GM19035 (cell line): ENCODE results near the gene CYB5B.
"Not testable (repeated sequence)": the region's sequence is repeated elsewhere in the genome, so short reads cannot be mapped to it uniquely, and the experiment has no call there.

Source experiments
- ATAC-seq: cut with Tn5 transposase; IDR thresholded peaks from one replicate; pipeline ENCODE4 v1.9.1; 2021; ENCODE audit not compliant: unreplicated experiment

Gene CYB5B

DNA sequence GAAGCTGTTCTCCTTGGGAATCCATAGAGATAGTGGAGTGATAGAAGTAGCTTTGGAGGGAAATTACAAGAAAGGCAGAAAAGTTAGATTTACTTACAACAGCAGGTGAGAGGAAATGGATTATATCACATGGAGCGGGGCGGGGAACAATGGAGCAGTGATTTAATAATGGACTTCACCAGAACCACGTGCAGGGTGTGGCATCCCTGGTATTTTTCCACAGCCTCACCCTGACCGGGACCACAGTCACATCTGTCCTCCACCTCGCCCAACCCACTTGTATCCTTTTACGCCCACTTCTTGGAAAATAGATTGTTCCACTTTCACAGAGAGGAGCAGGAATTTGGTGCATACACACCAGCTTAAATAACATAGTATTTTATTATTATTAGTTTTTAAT lies 15.9 kb upstream of the CYB5B start:
- no peak for ATAC-seq

DNA sequence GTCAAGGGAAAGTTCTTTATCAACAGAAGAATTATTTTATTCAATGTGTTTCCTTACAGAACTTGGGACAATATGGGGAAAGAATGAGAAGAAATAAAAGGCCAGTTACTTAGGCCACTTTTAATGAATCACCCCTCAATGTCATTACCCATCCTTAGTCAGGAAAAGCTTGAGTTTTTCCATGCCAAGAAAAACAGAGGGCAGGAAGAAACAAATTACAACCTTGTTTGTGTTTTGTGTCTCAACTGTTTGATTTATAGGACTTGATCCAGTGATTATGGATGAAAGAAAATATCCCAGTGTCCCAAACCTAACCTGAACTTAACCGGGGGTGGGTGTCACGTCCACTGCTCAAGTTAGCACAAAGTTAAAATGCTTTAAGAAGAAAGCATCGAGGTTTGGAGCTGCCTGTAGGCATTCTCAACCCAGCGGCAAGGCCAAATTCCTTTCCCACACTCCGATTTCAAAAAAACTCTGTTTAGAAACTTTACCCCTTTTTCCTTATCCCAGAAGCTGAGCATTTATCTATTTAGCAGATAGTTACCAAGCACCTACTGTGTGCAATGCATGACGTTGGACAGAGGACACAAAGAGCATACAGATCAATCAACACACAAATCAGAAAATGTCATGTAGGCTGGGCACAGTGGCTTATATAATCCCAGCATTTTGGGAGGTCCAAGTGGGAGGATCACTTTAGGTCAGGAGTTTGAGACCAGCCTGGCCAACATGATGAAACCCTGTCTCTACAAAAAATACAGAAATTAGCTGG lies 14.0 kb upstream of the CYB5B start:
- no peak for ATAC-seq

DNA sequence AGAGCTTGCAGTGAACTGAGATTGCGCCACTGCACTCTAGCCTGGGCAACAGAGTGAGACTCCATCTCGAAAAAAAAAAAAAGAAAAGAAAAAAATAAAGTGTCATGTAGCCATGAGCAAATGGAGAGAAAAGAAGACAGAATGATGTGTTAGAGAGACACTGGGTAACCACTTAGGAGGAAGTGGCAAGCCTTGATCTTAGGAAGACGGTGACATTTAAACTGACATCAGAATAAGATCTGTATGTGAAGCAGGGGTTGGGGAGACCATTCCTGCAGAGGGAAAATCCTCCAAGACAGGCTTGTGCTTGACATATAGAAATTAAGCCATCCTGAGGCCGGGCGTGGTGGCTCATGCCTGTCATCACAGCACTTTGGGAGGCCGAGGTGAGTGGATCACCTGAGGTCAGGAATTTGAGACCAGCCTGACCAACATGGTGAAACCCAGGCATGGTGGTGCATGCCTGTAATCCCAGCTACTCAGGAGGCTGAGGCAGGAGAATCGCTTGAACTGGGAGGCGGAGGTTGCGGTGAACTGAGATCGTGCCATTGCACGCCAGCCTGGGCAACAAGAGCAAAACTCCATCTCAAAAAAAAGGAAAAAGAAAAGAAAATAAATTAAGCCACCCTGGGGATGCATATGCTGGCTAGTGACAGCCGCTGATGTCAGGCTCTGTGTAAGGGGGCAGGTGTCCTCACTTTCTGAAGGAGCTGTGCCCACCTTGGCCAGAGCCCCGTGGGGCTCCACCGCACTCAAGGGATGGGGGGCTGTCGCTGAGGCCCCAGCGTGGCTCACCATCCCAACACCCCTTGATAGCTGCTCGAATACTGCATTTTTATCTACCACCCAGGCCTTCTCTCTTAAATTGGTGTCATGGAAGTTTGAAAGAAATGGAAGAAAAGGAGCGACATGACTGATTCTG lies 13.1 kb upstream of the CYB5B start:
- no peak for ATAC-seq

DNA sequence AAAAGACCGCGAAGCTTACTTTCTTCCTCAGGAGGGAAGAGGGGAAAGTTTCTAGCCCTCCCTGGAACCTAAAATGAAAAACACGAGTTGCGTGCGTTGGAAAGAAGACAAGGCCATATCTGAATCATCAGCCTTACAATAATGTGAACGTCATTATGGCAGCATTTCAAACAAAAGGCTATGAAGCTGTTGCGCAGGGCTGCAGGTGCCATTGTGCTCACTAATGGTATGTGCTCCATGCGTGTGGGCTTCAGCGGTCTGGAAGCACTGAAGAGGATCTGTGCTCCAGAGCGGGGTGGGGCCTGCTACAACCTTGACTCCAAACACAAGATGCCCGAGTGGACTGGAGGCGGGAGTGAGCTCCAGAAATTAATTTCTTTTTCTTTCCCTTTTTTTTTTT lies 12.1 kb upstream of the CYB5B start:
- ATAC-seq = no peak

DNA sequence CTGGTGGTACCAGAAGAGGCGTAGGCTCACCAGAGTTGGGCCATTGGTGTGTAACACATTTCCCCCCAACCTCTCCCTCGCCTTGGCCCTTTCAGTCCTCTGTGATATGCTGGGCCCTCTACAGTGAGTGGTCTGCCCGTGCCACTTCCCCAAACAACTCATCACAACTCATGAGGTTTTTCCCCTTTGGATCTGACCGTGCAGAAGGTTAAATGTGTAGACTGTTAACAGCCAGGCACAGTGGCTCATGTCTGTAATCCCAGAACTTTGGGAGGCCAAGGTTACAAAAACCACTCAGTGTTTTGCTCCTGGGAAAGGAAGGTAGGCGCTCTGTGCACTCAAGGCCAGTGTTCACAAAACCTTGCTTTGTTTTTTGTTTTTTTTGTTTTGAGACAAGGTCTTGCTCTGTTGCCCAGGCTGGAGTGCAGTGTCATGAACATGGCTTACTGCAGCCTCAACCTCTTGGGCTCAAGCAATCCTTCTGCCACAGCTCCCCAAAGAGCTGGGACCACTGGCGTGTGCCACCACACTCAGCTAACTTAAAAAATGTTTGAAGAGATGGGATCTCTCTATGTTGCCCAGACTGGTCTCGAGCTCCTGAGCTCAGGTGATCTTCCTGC lies 11.3 kb upstream of the CYB5B start:
- ATAC-seq = no peak

DNA sequence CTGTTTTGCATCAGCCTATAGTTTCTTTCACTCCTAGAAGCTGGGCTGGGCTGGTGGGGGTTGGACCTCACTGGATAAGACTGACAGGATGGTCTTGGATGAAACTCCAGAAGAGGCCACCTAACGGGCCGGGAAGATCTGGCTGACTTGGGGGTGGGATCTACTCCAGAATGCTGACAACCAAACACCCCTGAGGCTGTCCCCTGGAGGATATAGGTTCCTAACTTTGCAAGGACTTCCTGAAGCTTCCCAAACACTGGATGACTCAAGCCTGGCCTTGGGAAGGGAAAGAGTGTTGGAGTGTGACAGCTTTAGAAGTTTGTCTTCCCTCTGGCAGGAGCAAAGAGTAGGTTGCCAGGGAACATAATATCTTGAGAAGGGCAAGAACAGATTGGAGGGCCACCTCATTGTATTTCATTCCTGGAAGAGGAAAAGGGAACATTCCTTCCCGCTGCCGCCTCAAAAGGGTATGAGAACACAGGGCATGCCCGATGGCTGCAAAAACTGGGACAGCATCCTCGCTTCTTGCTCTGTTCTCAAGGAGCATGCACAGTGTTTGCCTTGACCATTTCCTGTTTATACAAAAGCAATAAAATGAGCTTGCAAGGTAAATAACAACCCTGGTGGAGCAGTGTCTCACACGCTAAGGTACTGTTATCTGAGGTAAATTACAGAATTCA lies 6.8 kb upstream of the CYB5B start:
- no peak for ATAC-seq

DNA sequence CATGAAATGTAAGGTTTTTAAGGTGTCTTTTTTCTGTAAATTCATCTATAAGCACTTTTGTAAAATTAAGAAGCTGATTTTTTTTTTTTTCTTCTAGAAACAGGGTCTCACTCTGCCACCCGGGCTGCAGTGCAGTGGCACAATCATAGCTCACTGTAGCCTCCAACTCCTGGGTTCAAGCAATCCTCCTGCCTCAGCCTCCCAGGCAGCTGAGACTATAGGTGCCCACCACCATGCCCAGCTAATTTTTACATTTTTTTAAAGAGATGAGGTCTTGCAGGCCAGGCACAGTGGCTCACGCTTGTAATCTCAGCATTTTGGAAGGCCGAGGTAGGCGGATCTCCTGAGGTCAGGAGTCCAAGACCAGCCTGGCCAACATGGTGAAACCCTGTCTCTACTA lies 4.5 kb upstream of the CYB5B start:
- ATAC-seq = no peak

DNA sequence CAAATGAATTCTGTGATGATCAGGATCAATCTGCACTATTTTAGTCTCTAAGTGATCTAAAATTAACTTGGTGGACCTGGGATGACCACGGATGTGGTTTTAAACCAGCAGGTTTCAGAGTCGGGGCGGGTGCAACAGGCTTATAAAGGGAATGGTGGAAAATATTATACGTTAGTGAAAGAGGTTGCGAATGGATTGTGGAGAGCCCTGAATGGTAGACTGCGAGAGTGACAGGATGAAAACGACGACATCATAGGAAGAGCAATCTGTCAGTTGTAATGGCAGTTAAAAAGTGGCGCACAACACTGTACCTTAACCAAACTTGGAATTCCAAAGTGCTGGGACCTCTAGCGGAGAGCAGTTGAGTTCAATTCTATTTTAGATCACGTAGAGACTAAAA lies 1.2 kb upstream of the CYB5B start:
- ATAC-seq = no peak

DNA sequence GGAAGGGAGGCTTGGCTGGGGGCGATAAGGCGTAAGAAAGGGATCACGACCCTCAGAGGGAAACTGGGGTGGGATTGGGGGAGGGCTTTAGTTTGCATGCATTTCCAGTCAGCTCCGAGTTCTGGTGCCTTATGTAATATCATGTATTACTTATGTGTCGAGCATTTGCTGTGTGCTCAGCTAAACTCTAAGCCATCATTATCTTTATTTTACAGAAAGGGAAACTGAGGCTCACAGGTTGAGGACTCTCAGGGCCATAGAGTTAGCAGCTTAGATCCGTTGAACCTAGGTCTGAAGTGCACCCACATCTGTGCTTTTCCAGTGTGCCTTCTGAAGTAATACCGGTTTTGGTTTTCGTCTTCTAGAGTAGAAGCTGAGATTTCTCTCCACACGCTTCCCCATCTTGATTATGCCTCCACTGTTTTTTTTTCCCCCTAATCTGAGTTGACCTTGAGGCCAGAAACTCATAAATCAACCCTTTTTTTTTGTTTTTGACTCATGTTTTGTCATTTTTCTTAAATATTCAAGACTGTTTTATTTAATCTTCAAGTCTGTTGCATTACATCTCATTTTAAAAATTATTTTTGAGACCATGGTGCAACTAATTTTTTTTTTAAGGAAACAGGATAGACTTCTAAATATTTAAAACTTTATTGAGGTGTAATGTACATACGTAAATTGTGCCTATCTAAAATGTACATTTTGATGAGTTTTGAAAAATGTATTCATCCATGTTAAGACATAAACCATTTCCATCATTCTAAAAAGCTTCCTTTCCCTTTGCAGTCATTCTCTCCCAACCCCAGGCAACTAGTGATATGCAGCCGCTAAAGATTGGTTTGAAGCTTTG lies 741 bp downstream of the CYB5B start:
- ATAC-seq = peak; percentile 8

DNA sequence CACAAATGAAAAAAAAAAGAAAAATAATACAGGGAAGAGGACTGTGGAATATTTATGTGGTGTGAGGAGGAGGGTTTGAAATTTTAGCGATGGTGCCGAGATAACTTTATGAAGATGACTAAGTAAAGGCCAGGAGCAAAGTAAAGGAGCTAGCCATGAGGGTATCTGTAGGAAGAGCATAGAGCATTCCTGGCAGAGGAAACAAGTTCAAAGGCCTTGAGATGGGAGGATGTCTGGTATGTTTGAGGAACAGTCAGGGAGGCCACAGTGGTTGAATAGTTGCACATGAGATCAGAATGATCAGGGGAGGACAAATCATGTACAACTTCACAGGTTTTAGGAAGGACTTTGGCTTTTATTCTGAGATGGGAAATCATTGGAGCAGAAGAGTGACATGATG lies 4.2 kb downstream of the CYB5B start:
- ATAC-seq = no peak

DNA sequence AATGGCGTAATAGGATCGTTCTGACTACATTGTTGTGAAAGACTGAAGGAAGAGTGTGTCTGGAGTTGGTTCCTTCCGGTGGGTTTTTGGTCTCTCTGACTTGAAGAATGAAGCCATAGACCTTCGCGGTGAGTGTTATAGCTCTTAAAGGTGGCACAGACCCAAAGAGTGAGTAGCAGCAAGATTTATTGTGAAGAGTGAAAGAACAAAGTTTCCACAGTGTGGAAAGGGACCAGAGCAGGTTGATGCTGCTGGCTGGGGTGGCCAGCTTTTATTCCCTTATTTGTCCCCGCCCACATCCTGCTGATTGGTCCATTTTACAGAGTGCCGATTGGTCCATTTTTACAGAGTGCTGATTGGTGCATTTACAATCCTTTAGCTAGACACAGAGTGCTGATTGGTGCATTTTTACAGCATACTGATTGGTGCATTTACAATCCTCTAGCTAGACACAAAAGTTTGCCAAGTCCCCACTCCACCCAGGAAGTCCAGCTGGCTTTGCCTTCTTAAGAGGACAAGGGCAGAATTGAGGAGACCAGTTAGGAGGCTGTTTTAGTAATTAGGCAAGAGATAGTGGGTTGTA lies 4.7 kb downstream of the CYB5B start:
- ATAC-seq = not testable (repeated sequence)

DNA sequence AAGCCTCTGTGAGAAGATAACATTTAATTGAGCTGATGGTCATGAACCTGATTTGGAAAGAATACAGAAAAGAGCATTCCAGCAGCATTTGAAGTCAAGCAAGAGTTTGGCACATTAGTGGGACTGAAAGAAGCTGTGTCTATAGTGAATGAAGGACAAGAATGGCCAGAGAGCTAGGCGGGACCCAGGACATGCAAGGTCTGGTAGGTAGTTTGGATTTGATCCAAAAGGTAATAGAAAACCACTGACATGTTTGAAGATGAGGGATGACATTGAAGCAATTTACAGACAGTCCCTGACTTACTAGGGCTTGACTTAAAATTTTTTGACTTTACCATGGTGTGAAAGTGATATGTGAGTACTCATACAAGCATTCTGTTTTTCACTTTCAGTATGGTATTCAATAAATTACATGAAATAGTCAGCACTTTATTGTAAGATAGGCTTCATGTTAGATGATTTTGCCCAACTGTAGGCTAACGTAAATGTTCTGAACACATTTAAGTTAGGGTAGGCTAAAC lies 7.6 kb downstream of the CYB5B start:
- no peak for ATAC-seq

DNA sequence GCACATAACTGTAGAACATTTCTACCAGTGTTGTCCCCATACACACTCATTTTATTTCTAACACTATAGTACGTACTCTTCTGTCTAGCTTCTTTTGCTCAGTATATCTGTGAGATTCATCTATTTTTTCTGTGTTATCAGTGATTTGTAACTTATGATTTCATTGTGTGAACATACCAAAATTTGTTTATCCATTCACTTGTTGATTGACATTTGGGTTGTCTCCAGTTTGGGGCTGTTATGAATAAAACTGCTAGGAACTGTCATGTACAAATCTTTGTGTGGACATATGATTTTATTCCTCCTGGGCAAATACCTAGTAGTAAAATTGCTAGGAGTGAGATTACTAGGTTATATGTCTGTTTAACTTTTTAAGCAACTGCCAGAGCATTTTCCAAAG lies 9.6 kb downstream of the CYB5B start:
- ATAC-seq = no peak

DNA sequence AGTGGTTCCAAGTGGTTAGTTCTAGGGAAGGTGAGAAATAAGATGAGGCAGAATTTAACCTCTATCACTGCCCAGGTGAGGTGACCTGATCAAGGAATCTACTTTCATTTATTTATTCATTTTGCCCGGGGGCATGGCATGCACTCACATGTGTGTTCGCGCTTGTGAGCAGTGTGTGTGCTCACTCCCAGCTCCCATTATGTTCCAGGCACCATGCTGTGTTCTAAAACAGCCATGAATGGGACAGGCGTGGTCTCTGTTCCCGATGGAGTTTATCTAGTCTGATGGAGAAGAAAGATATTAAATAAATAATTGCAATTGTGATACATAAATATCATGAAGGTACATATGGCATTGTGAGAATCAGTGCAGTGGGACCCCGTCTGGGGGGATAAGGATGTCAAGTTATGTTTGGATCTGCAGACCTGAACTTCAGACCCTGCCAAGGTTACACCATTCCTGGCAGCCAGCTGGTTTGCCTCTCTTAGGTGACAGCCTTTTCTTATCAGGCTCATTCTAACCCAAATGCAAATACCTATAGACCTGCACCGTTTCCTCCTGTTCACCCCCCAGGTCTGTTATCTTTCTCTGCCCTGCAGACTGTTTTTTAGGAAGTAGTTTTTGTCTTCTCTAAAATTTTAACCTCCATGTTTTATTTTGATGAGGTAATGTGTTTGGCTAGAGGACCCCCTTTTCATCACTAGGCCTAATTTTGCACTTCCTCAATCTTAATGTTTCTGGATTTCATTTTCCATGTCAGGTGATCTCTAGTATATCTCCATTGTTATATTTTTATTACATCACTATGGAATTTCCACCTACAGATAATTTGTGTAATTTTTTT lies 11.8 kb downstream of the CYB5B start:
- no peak for ATAC-seq

DNA sequence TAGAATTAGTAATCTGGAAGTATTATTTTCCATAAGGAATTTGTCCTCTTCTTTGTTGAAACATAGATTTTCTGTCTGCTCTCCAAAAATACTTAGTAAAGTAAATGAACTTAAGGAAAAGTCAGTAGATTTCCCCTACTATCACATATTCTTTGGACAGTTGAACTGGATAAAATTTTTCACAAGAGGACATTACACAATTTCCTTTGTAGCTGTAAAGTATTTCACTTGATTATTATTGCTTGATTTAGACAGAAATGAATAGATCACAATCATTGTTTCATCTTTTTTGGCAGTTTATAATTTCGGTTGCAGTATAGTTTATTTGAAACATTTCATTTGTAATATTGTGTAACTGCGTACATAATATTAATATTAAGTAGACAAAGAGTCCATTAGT lies 12.5 kb downstream of the CYB5B start:
- ATAC-seq = no peak

DNA sequence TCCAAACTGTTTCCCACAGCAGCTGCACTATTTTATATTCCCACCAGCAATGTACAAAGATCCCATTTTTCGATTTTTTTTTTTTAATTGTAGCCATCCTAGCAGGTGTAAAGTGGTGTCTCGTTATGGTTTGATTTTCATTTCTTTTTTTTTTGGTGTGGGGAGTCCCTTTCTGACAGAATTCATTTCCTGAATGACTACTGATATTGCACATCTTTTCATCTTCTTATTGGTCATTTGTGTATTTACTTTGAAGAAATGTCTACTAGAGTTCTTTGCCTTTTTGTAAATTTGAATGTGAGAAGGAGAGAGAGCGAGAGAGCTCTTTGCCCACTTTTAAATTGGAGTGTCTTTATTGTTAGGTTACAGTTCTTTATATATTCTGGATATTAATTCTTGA lies 14.0 kb downstream of the CYB5B start:
- ATAC-seq = no peak

DNA sequence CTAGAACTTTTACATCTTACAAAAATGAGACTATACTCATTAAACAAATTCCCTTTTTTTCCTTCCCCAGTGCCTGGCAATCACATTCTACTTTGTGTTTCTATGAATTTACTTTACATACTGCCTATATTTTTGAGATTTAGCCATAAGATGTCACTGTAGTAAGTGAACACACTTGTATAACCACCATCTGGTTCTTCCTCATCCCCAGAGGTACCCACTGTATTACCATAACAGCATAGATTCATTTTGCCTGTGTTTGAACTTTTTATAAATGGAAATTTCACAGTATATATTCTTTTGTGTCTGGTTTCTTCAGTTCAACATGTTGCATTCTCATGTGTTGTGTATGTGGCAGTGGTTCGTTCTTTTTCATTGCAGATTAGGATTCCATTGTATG lies 15.8 kb downstream of the CYB5B start:
- no peak for ATAC-seq

DNA sequence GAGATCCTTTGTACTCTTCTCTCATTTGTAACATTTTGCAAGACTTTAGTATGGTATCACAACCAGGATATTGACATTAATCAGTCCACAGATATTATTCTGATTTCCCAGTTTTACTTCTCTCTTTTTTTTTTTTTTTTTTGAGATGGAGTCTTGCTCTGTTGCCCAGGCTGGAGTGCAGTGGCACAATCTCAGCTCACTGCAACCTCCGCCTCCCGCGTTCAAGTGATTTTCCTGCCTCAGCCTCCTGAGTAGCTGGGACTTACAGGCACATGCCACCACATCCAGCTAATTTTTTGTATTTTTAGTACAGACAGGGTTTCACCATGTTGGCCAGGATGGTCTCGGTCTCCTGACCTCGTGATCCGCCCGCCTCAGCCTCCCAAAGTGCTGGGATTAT lies 16.6 kb downstream of the CYB5B start:
- ATAC-seq = not testable (repeated sequence)
